SIG-M5 treated with dmso at 0.1 percent for 504 hours (cell line): ENCODE data around the gene CRADD.
"Not testable (repeated sequence)": the region's sequence is repeated elsewhere in the genome, so short reads cannot be mapped to it uniquely, and the experiment has no call there.

Experiments
- DNase-seq: peaks from one replicate; lab custom pipeline; 2025; ENCODE audit not compliant: unreplicated experiment; lab: John Stamatoyannopoulos, UW

CRADD gene

DNA sequence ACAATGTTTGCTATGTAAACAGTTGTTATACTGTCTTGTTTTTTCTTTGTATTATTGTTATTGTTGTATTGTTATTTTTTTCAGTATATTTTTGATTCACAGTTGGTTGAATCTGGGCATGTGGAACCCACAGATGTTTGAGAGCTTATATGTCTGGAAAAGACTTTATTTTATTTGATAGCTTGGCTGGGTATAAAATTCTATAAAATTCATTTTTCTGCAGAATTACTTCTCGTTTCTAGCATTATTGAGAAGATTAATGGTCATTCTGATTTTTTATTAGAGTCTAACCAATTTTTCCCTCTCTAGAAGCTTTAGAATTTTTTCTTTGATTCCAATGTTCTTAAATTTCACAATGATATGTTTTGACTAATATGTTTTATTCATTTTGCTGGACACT is 188.6 kb downstream of the CRADD start:
- no peak for DNase-seq

DNA sequence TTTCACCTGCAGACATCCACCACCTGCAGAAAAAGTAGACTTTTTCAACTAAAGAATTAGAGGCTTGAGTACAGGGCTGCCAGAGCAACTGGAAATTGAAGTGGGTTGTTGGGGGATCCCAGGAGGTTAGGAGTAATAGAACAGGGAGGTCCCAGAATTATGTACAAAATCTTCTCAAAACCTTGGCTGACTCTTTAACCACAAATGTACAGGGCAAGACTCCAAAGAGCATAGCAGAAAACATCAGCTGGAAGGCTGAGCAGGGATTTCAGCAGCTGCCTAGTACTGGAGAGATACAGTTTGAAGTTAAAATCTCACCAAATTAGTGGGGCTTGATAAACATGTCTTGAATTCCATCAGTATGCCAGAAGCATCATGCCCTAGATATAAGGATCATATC is 191.6 kb downstream of the CRADD start:
- DNase-seq: no peak

DNA sequence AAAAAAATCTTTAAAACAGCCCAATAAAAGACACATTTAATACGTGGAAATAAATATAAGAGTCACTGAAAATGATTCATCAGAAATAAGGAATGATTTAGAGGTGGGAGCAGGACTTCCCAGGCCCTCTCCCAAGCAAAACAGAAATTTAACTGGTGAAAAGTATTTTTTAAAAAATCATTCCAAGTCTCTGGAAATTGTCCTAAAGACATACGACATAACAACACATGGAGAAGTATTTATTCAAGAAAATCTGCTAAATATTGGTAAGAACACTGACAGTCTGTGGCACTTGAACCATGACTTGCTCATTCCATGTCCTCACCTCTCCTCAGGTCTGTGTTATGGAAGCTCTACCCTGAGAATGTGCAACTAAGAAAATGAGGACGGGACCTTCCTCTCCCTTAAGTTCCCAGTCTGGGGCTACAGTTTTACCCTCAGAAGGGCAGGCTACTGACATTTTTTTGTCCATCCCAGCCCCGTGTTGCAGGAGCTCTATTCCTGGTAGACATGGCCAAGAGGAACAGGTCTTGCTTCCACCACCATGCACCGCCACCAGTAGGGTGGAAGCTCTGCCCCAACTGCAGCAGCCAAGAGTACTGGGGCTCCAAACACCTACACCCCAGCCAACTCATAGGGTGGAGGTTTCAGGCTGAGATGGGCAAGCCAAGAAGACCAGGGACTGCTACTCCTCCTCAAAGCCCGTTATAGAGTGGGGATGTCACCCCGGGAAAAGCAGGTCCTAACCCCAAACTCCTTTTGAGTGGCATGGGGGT is 193.0 kb downstream of the CRADD start:
- no peak for DNase-seq

DNA sequence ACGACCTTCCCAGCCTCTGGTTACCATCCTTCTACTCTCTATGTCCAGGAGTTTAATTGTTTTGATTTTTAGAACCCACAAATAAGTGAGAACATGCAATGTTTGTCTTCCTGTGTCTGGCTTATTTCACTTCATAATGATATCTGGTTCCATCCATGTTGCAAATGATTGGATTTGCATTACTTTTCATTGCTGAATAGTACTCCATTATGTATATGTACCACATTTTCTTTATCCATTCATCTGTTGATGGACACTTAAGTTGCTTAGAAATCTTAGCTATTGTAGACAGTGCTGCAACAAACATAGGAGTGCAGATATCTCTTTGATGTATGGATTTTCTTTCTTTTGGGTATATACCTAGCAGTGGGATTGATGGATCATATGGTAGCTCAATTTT is 194.4 kb downstream of the CRADD start:
- not testable (repeated sequence) for DNase-seq

DNA sequence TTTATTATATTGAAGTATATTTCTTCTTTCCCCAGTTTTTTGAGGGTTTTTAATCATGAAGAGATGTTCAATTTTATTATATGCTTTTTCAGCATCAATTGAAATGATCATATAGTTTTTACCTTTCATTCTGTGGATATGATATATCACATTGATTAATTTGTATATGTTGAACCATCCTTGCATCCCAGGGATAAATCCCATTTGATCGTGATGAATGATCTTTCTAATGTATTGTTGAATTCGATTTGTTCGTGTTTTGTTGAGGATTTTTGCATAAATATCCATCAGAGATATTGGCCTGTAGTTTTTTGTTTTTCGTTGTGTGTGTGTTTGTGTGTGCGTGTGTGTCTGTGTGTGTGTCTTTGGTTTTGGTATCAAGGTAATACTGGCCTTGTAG is 196.4 kb downstream of the CRADD start:
- DNase-seq: no peak

DNA sequence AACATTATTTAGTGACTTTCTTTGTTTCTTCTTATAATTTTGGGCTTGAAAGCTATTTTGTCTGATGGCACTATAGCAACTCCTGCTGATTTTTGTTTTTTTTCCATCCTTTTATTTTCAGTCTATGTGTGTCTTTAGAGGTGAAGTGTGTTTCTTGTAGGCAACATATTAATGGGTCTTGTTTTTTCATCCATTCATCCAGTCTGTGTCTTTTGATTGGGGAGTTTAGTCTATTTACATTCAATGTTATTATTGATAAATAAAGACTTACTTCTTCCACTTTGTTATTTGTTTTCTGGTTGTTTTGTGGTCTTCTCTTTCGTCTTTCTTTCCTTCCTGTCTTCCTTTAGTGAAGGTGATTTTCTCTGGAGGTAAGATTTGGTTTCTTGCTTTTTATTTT is 198.0 kb downstream of the CRADD start:
- DNase-seq: no peak

DNA sequence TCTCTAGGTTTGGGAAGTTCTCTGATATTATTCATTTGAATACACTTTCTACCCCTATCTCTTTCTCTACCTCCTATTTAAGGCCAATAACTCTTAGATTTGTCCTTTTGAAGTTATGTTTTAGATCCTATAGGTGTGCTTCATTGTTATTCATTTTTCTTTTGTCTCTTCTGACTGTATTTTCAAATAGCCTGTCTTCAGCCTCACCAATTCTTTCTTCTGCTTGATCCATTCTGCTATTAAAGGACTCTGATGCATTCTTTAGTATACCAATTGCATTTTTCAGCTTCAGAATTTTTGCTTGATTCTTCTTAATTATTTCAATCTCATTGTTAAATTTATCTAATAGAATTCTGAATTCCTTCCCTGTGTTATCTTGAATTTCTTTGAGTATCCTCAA is 199.2 kb downstream of the CRADD start:
- no peak for DNase-seq

DNA sequence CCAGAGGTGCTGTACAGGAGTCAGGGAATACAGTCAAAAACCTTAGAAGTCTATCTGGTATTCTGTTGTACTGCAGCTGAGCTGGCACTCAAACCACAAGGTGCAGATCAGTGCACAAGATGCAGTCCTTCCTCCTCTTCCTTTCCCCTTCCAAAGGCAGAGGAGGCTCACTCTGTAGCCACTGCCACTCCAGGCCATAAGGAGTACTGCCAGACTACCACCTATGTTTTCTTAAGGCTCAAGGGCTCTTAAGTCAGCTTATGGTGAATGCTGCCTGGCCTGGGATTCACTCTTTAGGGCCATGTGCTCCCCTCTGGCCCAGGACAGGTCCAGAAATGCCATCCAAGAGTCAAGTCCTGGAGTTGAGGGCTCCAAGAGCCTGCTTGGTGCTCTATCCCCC is 200.3 kb downstream of the CRADD start:
- no peak for DNase-seq

DNA sequence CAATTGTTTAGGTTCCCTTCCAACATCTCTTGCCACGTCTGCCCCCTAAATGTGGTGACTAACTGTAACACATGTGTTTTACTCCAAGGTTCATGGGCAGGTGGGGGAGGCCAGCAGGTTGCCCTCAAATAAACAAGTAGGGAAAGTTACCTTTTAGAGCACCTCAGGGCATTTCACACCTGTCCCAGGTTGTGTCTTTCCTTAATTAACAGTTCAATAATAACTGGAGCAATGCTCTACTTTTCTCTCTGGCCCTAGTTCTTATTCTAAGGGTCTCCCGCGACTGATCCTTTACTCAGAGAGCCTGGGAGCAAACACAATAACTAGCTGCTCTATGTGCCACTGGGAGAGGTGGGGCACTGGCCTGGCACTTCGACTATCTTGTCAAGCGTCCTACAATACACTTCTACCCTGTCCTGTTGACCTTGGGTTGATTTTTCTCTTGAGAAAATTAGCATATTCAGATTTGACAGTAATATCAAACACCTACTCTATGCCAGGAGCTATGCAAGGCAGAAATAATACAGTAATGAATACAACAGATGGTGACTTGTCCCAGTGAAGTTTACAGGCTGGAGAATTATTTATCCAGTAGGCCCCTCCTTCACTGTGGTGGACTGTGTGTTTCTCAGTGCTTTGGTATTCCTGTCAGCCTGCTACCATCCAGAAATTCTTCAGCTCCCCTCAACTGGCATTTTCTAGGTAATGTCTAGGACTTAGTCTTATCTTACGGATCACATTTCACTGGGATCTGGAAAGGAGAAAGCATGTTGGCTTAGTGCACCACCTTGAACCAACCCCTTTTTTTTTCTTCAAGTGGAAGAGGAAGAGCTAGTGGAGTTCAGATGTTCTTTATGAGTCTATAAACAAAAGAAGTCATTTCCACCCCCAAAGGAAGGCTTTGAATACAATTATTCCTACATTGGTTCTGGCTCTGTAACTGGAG is 202.6 kb downstream of the CRADD start:
- DNase-seq: no peak

DNA sequence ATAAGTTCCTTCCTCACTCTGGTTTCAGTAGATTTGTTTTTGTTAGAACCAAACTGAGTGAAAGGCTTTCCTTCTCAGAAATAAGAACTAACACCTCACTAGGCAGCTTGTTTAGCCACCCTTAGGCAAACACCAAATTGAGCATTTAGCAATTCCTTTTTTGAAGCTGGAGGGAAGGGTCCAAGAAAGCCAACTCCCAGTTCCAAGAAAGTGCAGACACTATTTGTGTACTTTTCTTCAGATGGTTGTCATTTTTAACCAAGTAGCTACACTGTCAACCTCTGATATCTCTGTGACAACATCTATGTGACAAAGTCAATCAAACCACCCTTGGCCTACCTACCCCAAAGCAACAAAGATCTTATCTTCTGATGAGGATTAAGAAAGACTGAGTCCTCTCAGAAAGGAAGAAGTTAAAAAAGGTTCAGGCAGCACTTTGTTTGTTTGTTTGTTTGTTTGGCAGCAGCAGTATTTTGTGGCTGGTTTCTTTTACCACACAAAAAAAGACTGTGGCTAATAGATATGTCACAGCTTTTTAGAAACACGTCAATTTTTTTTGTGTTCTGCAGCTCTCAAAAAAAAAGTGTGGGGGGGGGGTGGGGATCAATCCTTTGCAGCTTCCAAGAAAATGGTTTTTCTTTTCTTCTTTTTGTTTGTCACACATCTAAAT is 203.8 kb downstream of the CRADD start:
- no peak for DNase-seq

DNA sequence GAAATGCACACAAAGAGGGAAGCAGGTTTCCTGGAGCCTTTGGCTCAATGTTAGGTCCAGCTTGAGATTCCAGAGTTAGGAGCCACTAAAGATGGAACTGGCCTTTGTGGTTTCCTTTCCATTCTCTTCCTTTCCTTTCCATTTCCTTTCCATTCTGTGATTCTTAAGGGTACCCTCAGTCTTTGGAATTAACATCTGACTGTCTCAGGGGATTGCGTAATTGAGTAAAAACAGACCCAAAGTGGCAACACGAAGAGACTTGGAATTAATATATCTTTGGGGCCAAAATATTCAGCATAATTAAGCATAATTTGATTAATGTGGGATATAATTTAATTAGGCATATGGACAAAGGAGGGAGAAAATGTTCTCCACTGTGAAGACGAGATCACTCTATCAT is 205.6 kb downstream of the CRADD start:
- DNase-seq: no peak

DNA sequence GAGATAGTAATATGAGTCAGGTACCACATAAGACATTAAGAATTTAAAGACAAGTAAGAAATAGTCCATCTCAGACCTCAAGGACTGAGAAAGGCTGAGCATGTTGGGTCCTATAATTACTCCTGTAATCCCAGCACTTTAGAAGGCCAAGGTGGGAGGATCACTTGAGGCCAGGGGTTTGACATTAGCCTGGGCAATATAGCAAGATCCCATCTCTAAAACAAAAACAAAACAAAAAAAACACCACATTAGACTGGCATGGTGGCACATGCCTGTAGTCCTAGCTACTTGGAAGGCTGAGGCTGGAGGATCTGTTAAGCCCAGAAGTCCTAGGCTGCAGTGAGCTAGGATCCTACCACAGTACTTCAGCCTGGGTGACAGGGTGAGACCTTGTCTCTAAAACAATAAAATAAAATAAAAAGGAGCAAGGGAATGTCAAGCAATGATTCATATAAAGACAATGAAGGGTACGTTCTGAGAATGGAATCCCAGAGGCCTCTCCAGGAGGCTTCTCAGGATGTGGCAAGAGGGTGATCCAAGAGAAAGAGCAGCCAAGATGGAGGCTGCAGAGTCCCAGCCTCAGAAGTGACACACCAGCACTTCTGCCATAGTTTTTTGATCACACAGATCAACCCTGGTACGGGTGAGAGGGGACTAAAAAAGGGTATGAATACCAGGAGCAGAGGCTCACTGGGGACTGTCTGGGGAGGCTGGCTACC is 206.4 kb downstream of the CRADD start:
- no peak for DNase-seq

DNA sequence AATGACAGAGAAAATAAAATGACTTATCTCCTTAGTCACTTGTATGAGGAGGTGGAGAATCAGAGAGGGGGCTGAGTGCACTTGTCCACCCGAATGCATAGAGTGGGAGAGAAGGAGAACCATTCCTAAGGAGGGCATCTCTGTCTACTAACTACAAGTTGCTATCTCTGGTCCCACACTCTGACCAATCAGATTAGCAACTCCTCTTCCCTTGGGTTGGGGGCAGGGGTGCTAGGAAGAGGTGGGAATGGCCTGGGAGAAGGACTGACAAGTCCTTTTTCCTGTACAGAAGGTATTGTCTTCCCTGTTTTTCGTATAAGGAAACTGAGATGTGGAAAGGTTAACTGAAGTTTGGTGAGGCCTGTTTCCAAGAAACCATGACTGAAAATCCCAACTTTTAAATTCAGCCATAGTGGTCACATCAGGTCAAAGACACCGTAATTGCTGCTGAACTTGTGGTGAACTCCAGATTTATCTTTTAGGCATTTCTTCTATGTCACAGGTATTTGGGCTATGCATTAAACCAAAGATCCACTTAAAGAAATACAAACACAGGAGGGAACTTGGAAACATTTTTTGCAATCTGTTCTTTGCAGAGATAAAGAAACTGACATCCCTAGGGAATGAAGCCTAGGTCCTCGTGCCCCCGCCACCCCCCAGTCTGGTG is 207.8 kb downstream of the CRADD start:
- DNase-seq: no peak

DNA sequence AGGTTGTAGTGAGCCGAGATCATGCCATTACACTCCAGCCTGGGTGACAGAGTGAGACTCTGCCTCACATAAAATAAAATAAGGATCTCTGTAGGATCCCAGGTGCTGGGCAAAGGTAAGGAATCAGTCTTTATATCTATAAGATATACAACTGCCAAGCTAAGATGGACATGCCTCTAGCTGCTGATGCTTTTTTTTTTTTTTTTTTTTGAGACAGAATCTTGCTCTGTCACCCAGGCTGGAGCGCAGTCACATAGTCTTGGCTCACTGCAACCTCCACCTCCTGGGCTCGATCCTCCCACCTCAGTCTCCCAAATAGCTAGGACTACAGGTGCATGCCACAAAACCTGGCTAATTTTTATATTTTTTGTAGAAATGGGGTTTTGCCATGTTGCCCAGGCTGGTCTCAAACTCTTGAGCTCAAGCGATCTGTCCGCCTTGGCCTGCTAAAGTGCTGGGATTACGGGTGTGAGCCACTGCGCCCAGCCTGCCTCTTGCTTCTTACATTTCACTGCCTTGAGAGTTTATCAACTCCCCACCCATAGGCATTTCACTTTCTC is 208.9 kb downstream of the CRADD start:
- DNase-seq: not testable (repeated sequence)

DNA sequence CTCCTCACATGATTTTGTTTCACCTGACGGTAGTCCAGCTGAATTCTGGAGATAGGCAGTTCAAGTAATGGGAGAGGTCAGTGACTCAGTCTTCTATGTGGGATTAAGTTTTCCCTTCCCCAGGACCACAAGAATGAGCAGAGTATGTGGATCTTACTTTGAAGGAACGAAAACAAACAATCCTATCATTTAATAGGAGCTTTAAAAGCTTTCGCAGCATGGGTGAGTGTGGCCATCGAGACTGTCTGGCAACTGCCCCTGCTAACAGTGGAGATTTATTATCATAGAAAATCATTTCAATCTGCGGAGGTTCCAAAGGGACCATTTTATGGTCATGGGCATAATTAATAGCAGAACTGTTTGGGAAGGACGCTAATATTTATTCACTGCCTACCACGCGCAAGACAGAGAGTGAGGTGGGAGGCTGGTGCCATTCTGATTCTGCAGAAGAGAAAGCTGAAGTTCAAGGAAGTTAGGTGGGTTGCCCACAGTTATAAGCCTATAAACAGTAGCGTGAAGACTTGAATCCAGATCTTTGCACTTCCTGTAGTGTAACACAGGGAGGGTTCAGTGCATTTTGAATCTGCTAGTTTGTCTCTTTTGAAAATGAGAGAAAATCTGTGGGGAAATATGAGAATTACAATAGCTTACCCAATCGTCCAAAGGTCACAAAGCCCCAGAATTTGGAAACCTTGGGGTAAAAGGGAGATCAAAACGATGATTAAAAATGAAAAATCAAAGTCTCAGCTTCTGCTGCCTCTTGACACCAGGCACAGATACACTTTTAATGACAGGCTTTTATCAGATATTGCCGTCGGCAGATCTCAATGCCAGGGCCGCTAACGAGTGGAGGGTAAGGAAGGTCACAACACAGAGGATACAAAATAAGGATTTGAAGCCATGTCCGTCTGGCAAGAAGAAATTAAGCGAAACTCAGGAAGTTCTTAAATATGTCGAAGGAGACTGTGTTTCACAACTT is 209.6 kb downstream of the CRADD start:
- DNase-seq: no peak

DNA sequence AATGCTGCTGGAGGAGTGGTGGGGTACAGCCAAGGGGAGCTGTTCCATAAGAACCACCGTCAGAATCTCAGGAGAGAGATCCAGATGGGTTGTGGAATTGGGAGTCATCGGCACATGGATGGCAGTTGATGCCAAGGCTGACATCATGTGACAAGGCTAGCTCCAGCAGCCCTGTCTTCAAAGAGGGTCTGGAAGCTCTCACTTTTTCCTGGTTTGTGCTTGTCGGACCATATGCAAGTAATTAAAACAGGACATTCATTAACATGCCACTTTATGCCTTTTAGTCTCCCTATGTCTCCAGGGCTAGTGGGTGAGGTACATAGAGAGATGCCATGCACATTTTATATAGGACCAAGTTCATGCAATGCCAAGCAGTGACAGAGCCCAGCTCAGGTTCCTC is 211.8 kb downstream of the CRADD start:
- no peak for DNase-seq

DNA sequence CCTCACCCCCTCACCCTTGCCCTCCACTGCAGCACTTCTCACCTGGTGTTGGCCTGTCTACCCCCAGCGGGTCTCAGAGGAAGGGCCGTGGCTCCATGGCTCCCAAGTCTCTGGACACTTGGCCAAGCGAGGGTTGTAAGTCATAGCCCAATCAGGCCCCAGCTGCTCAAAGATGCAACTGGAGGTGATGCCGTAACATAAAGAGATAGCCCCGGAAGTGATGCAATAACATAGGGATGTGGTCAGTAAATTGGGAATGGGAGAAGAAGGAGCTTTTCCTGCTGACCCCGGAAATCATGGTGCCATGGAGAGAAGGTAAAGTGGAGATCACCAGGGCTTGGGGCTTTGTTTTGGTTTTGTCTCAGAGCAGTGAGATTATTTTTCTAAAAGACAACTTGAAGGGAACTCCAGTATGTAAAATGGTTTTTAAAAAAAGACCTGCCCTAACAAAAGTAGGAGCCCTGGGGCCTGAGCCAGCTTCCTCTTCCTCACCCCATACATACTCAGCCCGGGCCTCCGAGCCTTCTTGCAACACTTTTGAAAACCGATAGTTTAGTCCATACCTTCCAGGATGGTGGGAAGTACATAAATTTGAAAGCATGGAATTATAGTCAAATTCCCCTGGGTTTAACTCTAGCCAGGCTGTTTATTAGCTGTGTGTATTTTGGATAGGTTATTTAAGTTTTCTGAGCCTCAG is 212.5 kb downstream of the CRADD start:
- peak; percentile 28 for DNase-seq
